GM20431 (cell line): ENCODE measurements around the gene PPP1R15A.
"Not testable (repeated sequence)": the region's sequence is repeated elsewhere in the genome, so short reads cannot be mapped to it uniquely, and the experiment has no call there.

Experiments used
- in situ Hi-C: fragments of 300-500 bp; cut with MseI, MboI; formaldehyde crosslinking; loops from one replicate; pipeline ENCODE4 v1.15.0; 2020; ENCODE audit warnings: low sequenced_read_pairs; ENCODE audit not compliant: unreplicated experiment

Gene PPP1R15A

DNA sequence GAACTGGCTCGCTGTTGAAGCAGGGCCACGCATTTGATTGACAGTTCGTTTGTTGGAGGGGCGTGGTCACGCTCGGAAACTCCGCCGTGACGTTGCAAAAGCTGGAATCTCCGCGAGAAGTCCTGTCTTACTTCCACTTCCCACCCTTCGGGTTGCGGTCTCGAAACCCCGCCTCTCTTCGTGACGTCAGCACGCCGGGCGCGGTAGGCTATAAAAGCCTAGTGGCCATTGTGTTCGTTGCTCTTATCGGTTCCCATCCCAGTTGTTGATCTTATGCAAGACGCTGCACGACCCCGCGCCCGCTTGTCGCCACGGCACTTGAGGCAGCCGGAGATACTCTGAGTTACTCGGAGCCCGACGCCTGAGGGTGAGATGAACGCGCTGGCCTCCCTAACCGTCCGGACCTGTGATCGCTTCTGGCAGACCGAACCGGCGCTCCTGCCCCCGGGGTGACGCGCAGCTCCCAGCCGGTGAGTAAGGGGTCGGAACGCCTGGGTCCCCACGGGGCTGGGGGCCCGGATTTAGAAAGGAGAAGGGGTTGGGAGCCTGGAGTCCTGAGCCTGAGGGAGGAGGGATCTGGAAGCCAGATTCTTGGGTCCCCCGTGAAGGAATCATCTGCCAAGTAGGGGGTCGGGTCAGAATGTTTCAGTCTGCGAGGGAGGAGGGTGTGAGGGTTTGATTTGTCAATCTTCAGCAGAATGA lies at the start of gene PPP1R15A:
PPP1R15A (plus strand) TSS at position 240 of the 702 bp plus-strand sequence. CDS start 813 bp downstream, outside the sequence.
- in situ Hi-C loops: no loop called here

DNA sequence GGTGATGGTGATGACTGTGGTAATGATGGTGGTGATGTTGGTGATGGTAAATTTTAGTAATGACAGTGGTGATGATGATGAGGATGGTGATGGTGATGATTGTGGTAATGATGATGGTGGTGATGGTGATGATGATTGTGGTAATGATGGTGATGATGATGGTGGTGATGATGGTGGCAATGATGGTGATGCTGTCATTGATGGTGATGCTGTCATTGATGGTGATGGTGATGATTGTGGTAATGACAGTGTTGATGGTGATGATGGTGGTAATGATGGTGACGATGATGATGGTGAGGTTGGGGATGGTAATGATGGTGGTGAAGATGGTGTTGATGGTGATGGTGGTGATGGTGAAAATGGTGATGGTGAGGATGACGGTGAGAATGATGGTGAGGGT lies 49.7 kb upstream of the PPP1R15A start:
- in situ Hi-C loops: no loop called here

GRCh38 chr19:48826606-48827020 lies 45.6 kb upstream of the PPP1R15A start:
- in situ Hi-C loops: no loop called here

GRCh38 chr19:48830088-48830487 lies 42.1 kb upstream of the PPP1R15A start:
- in situ Hi-C loops: no loop called here

GRCh38 chr19:48830965-48831364 lies 41.3 kb upstream of the PPP1R15A start:
- in situ Hi-C loops: no loop called here

GRCh38 chr19:48833049-48833448 lies 39.2 kb upstream of the PPP1R15A start:
- in situ Hi-C loops: no loop called here

DNA sequence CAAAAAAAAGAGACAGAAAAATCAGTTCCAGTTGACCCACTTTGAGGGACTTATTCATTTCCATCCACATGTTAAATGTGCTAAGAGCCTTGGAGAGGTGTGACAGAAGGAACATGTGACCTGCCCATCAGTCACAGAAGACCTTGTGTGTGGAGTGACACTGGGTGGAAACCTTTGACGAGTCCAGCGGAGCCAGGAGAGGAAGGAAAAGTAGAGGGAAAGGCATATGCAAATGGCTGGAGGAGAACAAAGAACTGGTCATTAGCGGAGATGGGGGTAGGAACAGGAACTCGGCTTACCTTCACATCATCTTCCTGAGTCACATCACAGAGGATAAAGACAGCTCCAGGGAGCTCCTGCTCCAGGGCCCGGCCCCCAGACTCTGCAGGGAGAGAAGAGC lies 38.2 kb upstream of the PPP1R15A start:
- in situ Hi-C loops: no loop called here

DNA sequence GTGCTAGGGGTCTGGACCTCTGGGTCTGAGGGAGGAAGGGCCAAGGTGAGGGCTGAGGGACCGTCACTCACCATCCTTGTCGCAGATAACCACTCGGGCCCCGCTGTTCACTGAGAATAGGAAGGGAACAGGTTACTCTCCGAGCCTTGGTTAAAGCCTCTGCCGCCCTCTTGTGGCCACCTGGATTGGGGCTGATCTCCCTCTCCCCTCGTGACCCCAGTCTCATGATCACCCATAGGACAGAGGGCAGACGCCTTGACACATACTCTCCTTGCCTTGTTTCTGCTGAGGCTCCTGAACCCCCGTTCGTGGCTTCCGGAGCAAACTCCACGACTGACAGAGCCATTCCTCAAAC lies 36.5 kb upstream of the PPP1R15A start:
- in situ Hi-C loops: no loop called here

DNA sequence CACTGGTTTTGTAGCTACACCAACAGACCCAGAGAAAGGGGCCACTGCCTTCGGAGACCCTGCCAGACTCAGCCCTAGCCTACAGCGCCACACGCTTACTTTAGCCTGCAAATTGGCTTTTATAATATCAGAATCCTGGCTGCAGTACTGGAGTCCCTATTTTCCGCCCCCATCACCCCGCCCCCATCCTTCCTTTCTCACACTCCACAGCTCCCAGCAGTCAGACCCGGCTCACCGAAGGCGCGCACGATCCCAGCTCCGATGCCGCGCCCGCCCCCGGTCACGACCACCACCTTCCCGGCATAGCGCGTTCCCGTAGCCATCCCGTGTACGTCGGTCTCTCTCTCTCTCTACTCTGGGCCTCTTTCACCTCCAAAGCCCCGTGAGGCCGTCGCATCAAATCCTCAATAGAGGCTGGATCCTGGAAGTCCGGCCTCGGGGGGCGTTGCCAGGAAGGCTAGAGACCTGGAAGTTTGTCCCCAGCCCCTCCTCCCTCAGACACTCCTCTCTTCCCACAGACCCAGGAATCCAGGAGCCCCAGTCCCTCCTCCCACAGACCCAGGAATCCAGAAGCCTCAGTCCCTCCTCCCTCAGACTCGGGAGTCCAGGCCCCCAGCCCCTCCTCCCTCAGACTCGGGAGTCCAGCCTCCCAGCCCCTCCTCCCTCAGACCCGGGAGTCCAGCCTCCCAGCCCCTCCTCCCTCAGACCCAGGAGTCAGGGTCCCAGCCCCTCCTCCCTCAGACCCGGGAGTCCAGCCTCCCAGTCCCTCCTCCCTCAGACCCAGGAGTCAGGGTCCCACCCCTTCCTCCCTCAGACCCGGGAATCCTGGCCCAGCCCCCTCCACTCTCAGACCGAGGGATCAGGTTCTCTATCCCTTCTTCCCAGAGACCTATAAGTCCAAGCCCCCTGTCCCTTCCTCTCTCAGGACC lies 35.9 kb upstream of the PPP1R15A start, which contains the start of gene HSD17B14:
HSD17B14 (minus strand) TSS at position 403 of the 929 bp plus-strand sequence; CDS start at position 323, 80 bp downstream.
- in situ Hi-C loops: no loop called here

DNA sequence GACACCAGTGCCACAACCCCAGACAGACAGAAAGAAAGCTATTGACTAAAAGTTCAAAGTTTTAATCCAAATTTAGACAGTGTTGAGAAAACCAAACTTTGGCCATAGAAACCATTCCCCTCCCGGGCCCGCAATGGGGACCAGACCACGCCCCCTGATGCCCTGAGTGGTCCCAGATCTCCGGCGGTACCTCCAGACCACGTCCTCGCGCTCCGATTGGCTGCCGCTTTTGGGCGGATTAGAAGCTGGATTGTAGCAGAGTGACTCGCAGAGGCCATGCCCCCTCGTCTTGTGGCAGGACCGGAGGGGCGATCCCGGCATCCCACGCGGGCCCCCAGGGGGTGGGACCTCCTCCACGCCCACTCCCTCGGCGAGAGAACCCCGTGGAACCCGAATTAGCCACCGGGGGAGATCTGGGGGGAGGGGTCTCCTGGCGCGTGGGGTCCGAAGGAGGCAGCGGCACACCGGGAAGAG lies 35.1 kb upstream of the PPP1R15A start:
- in situ Hi-C loops: no loop called here

GRCh38 chr19:48837687-48838086 lies 34.5 kb upstream of the PPP1R15A start:
- in situ Hi-C loops: no loop called here

DNA sequence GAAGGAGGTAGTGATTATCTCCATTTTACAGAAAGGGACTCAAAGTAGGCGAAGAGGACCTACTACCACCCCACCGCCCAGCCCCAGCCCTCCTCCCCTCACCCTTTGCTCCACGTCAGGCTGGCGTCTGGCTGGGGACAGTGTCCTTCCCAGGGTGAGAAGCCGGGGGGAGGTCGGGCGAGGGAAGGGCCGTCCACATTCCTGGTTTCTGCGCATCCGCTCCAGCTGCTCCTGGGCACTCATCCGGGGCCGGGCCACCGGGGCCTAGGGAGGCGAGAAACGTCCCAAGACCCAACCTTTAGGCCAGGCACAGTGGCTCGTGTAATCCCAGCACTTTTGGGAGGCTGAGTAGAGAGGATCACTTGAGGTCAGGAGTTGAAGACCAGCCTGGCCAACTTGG lies 31.2 kb upstream of the PPP1R15A start:
- in situ Hi-C loops: loop anchor here (5.0 kb wide), 1 partner anchor 49 kb away; no protein-coding TSS in a partner anchor

DNA sequence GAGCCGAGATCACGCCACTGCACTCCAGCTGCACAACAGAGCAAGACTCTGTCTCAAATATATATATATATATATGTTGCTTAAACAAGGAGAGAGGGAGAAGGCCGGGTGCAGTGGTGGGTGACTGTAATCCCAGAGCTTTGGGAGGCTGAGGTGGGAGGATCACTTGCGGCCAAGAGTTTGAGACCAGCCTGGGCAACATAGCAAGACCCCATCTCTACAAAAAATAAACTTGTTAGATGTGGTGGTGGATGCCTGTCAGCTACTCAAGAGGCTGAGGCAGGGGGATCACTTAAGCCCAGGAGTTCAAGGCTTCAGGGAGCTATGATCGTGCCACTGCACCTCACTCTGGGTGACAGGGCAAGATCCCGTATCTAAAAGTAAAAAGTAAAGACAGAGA lies 30.6 kb upstream of the PPP1R15A start:
- in situ Hi-C loops: loop anchor here (5.0 kb wide), 1 partner anchor 49 kb away; no protein-coding TSS in a partner anchor

DNA sequence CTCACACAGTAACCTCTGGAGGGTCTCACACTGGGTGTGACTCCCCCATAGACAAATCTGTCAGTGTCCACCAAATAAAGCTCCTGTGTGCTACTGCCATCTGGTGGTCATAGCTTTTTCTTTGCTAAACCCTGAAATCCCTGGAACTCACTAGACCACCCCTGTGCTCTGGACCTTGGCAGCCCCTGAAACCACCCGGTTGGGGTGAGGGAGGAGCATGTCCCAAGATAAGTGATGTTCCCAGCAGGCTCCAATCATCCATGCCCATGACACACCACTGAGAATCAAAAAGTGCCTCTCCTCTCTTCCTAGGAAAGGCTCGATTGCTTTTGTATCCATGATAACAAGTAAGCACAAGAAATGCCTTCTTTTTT lies 29.4 kb upstream of the PPP1R15A start:
- in situ Hi-C loops: loop anchor here (5.0 kb wide), 1 partner anchor 50 kb away; no protein-coding TSS in a partner anchor

GRCh38 chr19:48844472-48844871 lies 27.7 kb upstream of the PPP1R15A start:
- in situ Hi-C loops: loop anchor here (5.0 kb wide), 1 partner anchor 52 kb away; no protein-coding TSS in a partner anchor

DNA sequence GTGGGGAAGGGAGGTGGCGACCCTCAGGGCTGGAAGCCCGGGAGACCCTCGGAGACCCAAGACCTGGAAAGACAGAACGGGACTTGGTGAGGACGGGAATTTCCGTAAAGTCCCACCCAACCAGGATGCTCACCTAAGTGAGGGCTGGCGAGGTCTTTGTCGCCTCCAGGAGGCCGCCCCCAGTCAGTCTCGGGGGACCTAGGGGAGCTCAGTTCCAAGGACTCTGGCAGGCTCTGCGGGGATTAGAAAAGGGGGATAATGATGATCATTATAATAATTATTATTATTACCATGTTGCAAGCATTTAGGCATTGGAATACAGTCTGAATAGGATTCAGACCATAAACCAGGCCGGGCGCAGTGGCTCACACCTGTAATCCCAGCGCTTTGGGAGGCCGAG lies 26.8 kb upstream of the PPP1R15A start:
- in situ Hi-C loops: no loop called here

DNA sequence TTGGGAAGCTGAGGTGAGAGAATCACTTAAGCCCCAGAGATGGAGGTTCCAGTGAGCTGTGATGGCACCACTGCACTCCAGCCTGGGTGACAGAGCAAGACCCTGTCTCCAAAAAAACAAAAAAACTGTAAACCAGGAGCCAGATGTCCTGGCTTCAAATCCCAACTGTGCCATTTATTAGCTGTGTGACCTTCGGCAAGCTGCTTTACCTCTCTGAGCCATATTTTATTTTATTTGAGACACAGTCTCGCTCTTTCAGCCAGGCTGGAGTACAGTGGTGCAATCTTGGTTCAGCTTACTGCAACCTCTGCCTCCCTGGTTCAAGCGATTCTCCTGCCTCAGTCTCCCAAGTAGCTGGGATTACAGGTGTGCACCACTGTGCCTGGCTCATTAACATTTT lies 25.6 kb upstream of the PPP1R15A start:
- in situ Hi-C loops: not testable (repeated sequence)

DNA sequence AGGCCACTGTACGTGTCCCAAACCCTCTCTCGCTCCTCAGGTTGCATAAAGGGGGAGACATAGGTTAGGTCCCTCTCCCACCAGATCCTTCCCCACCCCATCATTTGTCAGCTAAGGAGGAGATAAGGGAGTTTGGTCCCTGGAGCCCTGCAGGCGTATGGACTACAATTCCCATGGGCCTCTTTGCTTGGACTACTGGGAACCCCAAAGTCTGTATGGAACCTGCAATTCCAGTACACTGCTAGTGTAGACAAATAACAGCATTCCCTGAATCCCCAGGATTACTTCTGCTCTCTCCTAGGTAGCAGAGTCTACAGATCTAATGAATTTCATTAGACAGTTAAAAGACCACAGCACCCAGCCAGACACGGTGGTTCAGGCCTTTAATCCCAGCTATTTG lies 19.9 kb upstream of the PPP1R15A start:
- in situ Hi-C loops: no loop called here

DNA sequence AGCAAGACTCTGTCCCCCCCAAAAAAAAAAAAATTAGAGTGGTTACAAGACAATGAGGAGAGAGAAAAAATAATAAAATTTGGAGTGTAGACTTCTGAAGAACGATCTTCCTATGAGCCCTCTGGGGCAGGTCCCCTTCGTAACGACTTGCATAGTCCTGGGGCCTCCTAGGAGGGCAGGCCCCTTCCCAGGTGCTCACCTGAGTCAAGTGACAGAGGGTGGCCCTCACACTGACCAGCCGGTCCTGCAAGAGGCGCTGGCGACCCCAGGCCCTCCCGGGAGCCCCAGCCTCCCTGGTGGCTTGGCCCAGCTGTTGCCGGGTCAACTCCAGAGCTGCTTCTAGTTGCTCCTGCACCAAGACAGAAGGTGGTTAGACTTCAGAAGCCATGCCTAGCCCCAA lies 18.7 kb upstream of the PPP1R15A start:
- in situ Hi-C loops: no loop called here

- in situ Hi-C loops: no loop called here
Measured at GRCh38 chr19:48854103-48854502, 18.1 kb upstream of the PPP1R15A start.

- in situ Hi-C loops: no loop called here
Measured at GRCh38 chr19:48856921-48857320, 15.3 kb upstream of the PPP1R15A start.
